Nephron progenitor cell (in vitro differentiated cells): ENCODE data around the gene PFDN1.

Source experiments
- DNase-seq: peaks from one replicate; pipeline ENCODE4 v3.0.0; 2021
- H3K27ac Mint-ChIP-seq: 2 replicates; pipeline ENCODE4 v1.8.0; 2021; ENCODE audit warnings: mild to moderate bottlenecking, moderate library complexity, mixed read lengths
- H3K27me3 Mint-ChIP-seq: 2 replicates; pipeline ENCODE4 v1.8.0; 2021; ENCODE audit warnings: mild to moderate bottlenecking, low read depth, mixed read lengths; ENCODE audit not compliant: poor library complexity
- H3K36me3 Mint-ChIP-seq: 2 replicates; pipeline ENCODE4 v1.8.0; 2021; ENCODE audit warnings: low read depth, mixed read lengths
- H3K4me1 Mint-ChIP-seq: 2 replicates; pipeline ENCODE4 v1.8.0; 2021; ENCODE audit warnings: mixed read lengths
- H3K4me3 Mint-ChIP-seq: 2 replicates; pipeline ENCODE4 v1.8.0; 2021; ENCODE audit warnings: mild to moderate bottlenecking, moderate library complexity, mixed read lengths
- H3K9me3 Mint-ChIP-seq: 2 replicates; pipeline ENCODE4 v1.8.0; 2021; ENCODE audit warnings: mild to moderate bottlenecking, moderate library complexity, mixed read lengths
- TF ChIP-seq, protein P1 (sequence below): fragments of 200-600 bp; sonication (generic); IDR thresholded peaks from 2 replicates; pipeline ENCODE4 v1.5.0; 2021; ENCODE audit warnings: antibody characterized with exemption

PFDN1 gene

DNA sequence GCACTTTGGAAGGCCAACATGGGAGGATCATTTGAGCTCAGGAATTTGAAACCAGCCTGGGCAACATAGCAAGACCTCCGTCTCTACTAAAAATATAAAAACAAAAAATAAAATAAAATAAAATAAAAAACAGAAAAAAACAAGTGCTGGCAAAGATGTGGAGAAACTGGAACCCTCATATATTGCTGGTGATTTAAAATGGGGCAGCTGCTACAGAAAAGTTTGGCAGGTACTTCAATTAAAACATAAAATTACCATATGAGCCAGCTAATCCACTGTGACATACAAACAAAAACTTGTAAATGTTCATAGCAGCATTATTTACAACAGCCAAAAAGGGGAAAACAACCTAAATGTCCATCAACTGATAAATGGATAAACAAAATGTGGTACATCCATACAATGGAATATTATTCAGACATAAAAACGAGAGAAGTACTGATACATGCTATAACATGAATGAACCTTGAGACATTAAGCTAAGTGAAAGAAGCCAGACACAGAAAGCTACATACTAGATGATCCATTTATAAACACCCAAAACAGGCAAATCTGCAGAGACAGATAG, 42.7 kb downstream of the PFDN1 start:
- TF ChIP-seq, protein P1, sequence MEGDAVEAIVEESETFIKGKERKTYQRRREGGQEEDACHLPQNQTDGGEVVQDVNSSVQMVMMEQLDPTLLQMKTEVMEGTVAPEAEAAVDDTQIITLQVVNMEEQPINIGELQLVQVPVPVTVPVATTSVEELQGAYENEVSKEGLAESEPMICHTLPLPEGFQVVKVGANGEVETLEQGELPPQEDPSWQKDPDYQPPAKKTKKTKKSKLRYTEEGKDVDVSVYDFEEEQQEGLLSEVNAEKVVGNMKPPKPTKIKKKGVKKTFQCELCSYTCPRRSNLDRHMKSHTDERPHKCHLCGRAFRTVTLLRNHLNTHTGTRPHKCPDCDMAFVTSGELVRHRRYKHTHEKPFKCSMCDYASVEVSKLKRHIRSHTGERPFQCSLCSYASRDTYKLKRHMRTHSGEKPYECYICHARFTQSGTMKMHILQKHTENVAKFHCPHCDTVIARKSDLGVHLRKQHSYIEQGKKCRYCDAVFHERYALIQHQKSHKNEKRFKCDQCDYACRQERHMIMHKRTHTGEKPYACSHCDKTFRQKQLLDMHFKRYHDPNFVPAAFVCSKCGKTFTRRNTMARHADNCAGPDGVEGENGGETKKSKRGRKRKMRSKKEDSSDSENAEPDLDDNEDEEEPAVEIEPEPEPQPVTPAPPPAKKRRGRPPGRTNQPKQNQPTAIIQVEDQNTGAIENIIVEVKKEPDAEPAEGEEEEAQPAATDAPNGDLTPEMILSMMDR = no peak
- H3K27ac Mint-ChIP-seq = no peak overlapping the region
- DNase-seq = no peak
- no peak overlapping the region for H3K4me3 Mint-ChIP-seq
- H3K27me3 Mint-ChIP-seq = no peaks in the 10 kb centered on the region
- peaks cover 46% of the 10 kb centered on the region for H3K36me3 Mint-ChIP-seq
- peaks cover 6% of the 10 kb centered on the region for H3K4me1 Mint-ChIP-seq
- H3K9me3 Mint-ChIP-seq = peaks cover 8% of the 10 kb centered on the region

DNA sequence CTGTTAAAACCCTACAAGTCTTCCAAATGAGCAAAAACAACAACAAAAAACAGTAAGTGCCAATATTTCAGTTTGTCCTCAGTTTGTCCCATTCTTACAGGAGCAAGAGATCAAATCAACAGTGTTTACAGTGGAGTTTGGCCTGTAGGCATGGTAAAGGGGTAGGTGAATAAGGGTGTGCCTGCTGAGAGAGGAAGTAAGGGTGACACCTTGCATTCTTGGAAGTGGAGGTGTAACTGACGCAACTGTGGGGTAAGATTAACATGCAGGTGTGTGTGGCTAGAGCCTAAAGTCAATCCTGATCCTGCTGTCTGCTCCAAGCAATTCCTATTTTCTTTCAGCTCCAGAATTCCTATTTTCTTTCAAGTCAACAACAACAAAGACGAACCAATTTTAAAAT, 43.4 kb downstream of the PFDN1 start:
- Mint-ChIP-seq H3K4me3 (no peak overlapping the region), H3K36me3 (peaks cover 46% of the 10 kb centered on the region), H3K27me3 (no peaks in the 10 kb centered on the region), H3K27ac (no peak overlapping the region), H3K9me3 (peaks cover 8% of the 10 kb centered on the region), H3K4me1 (peaks cover 6% of the 10 kb centered on the region)
- TF ChIP-seq, protein P1 = no peak
- DNase-seq = no peak

DNA sequence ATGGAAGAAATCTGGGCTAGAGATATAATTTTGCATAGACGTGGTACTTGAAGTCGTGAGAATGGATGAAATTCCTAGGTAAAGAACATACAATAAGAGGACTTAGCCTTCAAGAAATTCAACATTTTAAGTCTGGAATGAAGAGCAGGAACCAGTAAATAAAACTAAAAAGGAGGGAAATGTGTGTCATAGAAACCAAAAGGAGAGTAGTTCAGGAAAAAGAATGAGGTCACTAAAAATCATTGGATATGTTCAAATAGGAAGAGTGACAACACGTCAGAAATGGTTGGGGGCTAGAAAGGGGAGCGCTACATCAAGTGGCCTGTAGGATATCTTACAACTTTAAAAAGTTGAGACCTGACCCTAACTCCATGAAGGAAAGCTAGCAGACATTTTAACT, 44.0 kb downstream of the PFDN1 start:
- peaks cover 46% of the 10 kb centered on the region for H3K36me3 Mint-ChIP-seq
- peaks cover 8% of the 10 kb centered on the region for H3K9me3 Mint-ChIP-seq
- TF ChIP-seq, protein P1 = no peak
- no peaks in the 10 kb centered on the region for H3K27me3 Mint-ChIP-seq
- no peak for DNase-seq
- peaks cover 6% of the 10 kb centered on the region for H3K4me1 Mint-ChIP-seq
- no peak overlapping the region for H3K4me3 Mint-ChIP-seq
- no peak overlapping the region for H3K27ac Mint-ChIP-seq

DNA sequence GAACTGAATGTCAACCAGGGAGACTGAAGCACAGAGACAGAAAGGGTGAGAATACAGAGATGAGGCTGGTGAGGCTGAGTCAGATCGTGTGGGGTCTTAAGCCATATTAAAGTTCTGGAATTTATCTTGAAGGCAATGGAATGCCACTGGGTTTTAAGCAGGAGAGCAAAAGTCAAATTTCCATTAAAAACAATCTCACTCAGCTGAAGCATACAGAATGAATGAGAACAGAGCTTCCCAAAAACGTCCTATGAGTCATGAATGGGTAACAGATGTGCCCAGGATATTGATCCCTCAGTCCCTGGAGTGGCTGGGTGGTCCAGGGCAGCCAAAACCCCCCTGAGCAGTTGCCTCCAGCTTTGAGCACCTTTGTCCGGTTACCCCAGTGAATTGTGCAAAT, 44.9 kb downstream of the PFDN1 start:
- H3K36me3 Mint-ChIP-seq = peaks cover 46% of the 10 kb centered on the region
- H3K4me3 Mint-ChIP-seq = no peak overlapping the region
- DNase-seq = no peak
- H3K9me3 Mint-ChIP-seq = peaks cover 8% of the 10 kb centered on the region
- no peak overlapping the region for H3K27ac Mint-ChIP-seq
- no peaks in the 10 kb centered on the region for H3K27me3 Mint-ChIP-seq
- TF ChIP-seq, protein P1 = no peak
- peaks cover 6% of the 10 kb centered on the region for H3K4me1 Mint-ChIP-seq

DNA sequence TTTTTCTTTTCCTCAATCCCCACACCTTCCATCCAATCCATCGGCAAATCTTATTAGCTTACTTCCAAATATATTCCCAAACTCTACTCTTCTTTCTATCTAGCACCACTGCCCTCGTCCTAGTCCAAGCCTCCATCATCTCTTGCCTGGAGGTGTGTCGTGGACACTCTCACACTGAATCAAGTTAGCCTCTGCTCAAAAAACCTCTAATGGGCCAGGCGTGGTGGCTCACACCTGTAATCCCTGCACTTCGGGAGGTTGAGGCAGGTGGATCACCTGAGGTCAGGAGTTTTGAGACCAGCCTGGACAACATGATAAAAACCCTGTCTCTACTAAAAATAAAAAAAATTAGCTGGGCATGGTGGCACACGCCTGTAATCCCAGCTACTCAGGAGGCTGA, 46.2 kb downstream of the PFDN1 start:
- Mint-ChIP-seq H3K27ac (no peak overlapping the region), H3K4me3 (no peak overlapping the region), H3K9me3 (peaks cover 8% of the 10 kb centered on the region), H3K4me1 (peaks cover 15% of the 10 kb centered on the region), H3K27me3 (no peaks in the 10 kb centered on the region), H3K36me3 (peaks cover 50% of the 10 kb centered on the region)
- DNase-seq = no peak
- TF ChIP-seq, protein P1 = no peak

DNA sequence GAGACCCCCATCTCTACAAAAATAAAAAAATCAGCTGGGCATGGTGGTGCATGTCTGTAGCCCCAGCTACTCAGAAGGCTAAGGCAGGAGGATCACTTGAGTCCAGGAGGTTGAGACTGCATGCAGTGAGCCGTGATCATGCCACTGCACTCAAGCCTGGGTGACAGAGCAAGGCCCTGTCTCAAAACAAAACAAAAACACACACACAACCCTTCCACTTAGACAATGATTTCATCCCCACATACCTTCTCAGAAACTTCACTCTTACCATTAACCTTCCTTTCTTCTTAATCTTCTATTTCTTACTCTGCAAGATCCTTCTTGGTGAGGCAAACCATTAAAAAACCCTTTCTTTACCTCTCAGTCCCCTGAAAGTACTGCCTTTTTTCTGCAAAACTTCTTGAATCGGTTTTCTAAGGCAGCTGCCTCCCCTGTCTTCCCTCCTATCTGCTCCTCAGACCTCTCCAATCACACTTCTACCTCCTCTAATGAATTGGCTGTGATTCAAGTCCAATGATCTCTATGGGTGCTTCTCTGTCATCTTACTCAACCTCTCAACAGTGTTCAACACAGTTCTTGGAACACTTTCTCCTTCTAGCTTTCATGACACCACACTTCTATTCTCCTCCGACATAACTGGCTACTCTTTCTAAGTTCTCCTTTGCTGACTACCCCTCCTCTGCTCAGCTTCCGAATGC, 47.3 kb downstream of the PFDN1 start:
- TF ChIP-seq, protein P1 = no peak
- Mint-ChIP-seq H3K27ac (no peak overlapping the region), H3K36me3 (peaks cover 41% of the 10 kb centered on the region), H3K27me3 (no peaks in the 10 kb centered on the region), H3K9me3 (peaks cover 8% of the 10 kb centered on the region), H3K4me3 (no peak overlapping the region), H3K4me1 (peaks cover 10% of the 10 kb centered on the region)
- no peak for DNase-seq
